Transverse colon (tissue), 3 donors: ENCODE measurements around the gene HOXC4.
"Not testable (repeated sequence)": the region's sequence is repeated elsewhere in the genome, so short reads cannot be mapped to it uniquely, and the experiment has no call there.

Experiments
- CTCF ChIP-seq, 5 experiments: fragments of 200-600 bp in 3 of 5; fragments of 450-650 bp in 2 of 5; sonication (generic) in 3 of 5; IDR thresholded peaks; 1 replicate in 2 of 5; 2 replicates in 3 of 5; pipeline ENCODE4 v1.5.1; 2016 to 2017; ENCODE audit warnings: antibody characterized with exemption in 5 of 5, inconsistent platforms in 3 of 5, mild to moderate bottlenecking in 2 of 5, moderate library complexity in 1 of 5
- POLR2A ChIP-seq: fragments of 450-650 bp; IDR thresholded peaks from one replicate; pipeline ENCODE4 v1.6.1; 2016; ENCODE audit warnings: antibody characterized with exemption, mild to moderate bottlenecking, moderate library complexity

GRCh38 chr12:54080008-54080924 is 26.6 kb downstream of the HOXC4 start:
- not testable (repeated sequence) for TF ChIP-seq CTCF (IDR thresholded peaks at IDR 0.05); POLR2A
